Suppressor macrophage treated with lipopolysaccharide for 4 hours (primary cell): ENCODE results near the gene MIF4GD.

Experiments used
- DNase-seq: peaks from one replicate; pipeline ENCODE4 v3.0.0-alpha.2; 2020

MIF4GD gene

GRCh38 chr17:75231071-75231470 is 40.0 kb downstream of the MIF4GD start:
- DNase-seq = no peak

GRCh38 chr17:75228847-75229246 is 42.2 kb downstream of the MIF4GD start:
- peak; percentile 61 for DNase-seq

- DNase-seq = peak; percentile 96
Measured at GRCh38 chr17:75228305-75228704, 42.7 kb downstream of the MIF4GD start.

- no peak for DNase-seq
Measured at GRCh38 chr17:75227729-75228128, 43.3 kb downstream of the MIF4GD start.

GRCh38 chr17:75225016-75225415 is 46.0 kb downstream of the MIF4GD start:
- DNase-seq = no peak

- no peak for DNase-seq
Measured at GRCh38 chr17:75219815-75220214, 51.2 kb downstream of the MIF4GD start.

- no peak for DNase-seq
Measured at GRCh38 chr17:75218131-75218530, 52.9 kb downstream of the MIF4GD start.
